ENCODE data around the gene OSGIN1. TPM values are rescaled to one million over a fixed set of nuclear protein-coding genes. Genes with fewer than 3 reads are reported as not detected.

Gene OSGIN1
- polyA plus RNA-seq, 1 experiment = 6.2 TPM

DNA sequence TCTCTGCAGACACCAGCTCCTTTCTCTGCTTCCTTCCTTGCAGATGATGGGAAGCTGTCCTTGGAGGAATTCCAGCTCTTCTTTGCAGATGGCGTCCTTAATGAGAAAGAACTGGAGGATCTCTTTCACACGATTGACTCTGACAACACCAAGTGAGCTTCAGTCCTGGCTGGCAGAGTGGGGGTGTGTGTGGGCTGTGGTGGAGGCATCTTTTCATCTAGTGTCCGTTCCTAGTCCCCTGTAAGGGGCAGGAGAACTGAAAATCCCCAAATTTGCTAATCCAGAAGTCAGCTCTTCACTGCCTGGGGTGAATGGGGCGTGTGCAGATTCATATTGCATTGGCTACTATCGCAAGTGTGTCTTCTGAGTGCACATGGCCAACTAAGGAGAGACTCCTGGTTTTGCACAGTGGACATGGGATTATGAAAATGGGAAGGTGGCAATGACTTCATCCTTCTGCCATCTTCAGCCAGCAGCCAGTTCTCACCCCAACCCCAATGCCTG lies 25.4 kb downstream of the OSGIN1 start:
- ChIA-PET CTCF (interaction anchor here (1.0 to 3.1 kb wide), 4 partner anchors 22 to 107 kb away, joined by 3 to 14 read pairs (median 5); no protein-coding TSS in a partner anchor), POLR2A (no interaction called here)
- H3K27ac ChIP-seq (ENCODE audit: low read depth, low read length) = no peak overlapping the region
- no peak for TF ChIP-seq CTCF (IDR thresholded peaks at IDR 0.05; ENCODE audit: low read depth, low read length)
- peaks cover 13% of the 10 kb centered on the region for H3K9me3 ChIP-seq (ENCODE audit: control insufficient read depth, insufficient read depth, low read length)
- H3K27me3 ChIP-seq (ENCODE audit: control insufficient read depth, insufficient read depth, low read length) = peaks cover 22% of the 10 kb centered on the region
- DNase-seq (ENCODE audit: low read depth, low spot score) = no peak
- no peak overlapping the region for H3K4me3 ChIP-seq (ENCODE audit: low read depth, low read length)

GRCh38 chr16:83979441-83979840 lies 26.4 kb downstream of the OSGIN1 start:
- H3K9me3 ChIP-seq (ENCODE audit: control insufficient read depth, insufficient read depth, low read length) = peaks cover 13% of the 10 kb centered on the region
- H3K27ac ChIP-seq (ENCODE audit: low read depth, low read length) = no peak overlapping the region
- ChIA-PET CTCF (interaction anchor here (3.1 kb wide), 1 partner anchor 86 kb away, joined by 14 read pairs; no protein-coding TSS in a partner anchor), POLR2A (no interaction called here)
- DNase-seq (ENCODE audit: low read depth, low spot score) = no peak
- H3K4me3 ChIP-seq (ENCODE audit: low read depth, low read length) = no peak overlapping the region
- H3K27me3 ChIP-seq (ENCODE audit: control insufficient read depth, insufficient read depth, low read length) = peaks cover 22% of the 10 kb centered on the region
- no peak for TF ChIP-seq CTCF (IDR thresholded peaks at IDR 0.05; ENCODE audit: low read depth, low read length)

DNA sequence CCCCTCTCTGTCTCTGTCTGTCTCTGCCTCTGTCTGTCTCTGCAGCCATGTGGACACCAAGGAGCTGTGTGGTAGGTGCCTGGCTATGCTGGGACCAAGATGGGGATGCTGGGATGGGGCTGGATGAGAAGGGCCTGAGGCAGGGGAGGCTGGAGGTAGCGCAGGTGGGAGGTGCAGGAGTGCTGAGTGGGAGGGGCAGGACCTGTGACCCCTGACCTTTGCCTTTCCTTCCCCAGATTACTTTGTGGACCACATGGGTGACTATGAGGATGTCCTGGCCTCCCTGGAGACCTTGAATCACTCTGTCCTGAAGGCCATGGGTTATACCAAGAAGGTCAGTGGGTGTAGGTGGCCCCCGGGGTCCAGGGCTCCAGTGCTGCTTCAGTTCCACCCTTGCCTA lies 27.8 kb downstream of the OSGIN1 start:
- ChIA-PET POLR2A (no interaction called here), CTCF (no interaction called here)
- H3K27me3 ChIP-seq (ENCODE audit: control insufficient read depth, insufficient read depth, low read length) = peaks cover 25% of the 10 kb centered on the region
- H3K27ac ChIP-seq (ENCODE audit: low read depth, low read length) = no peak overlapping the region
- DNase-seq (ENCODE audit: low read depth, low spot score) = no peak
- peaks cover 13% of the 10 kb centered on the region for H3K9me3 ChIP-seq (ENCODE audit: control insufficient read depth, insufficient read depth, low read length)
- no peak for TF ChIP-seq CTCF (IDR thresholded peaks at IDR 0.05; ENCODE audit: low read depth, low read length)
- no peak overlapping the region for H3K4me3 ChIP-seq (ENCODE audit: low read depth, low read length)

DNA sequence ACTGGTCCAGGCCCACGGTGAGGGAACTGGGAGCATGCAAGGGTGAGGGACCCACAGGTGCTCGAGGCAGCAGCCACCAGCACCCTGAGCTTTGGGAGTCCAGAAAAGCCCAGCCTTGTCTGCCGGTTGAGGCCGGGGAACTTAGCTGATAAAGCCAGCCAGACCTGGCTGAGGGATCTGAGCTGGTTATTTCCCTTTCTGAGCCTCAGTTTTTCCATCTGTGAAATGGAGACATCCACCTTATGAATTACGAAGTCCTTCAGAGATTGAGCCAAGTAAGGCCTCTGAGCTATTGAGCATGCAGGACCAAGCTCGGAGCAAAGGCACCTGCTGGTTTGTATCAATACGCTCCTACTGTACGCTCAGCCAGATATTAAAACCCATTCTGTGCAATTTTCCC lies 28.8 kb downstream of the OSGIN1 start:
- ChIA-PET POLR2A (no interaction called here), CTCF (no interaction called here)
- no peak for TF ChIP-seq CTCF (IDR thresholded peaks at IDR 0.05; ENCODE audit: low read depth, low read length)
- H3K9me3 ChIP-seq (ENCODE audit: control insufficient read depth, insufficient read depth, low read length) = peaks cover 13% of the 10 kb centered on the region
- H3K4me3 ChIP-seq (ENCODE audit: low read depth, low read length) = no peak overlapping the region
- DNase-seq (ENCODE audit: low read depth, low spot score) = no peak
- peaks cover 30% of the 10 kb centered on the region for H3K27me3 ChIP-seq (ENCODE audit: control insufficient read depth, insufficient read depth, low read length)
- no peak overlapping the region for H3K27ac ChIP-seq (ENCODE audit: low read depth, low read length)

DNA sequence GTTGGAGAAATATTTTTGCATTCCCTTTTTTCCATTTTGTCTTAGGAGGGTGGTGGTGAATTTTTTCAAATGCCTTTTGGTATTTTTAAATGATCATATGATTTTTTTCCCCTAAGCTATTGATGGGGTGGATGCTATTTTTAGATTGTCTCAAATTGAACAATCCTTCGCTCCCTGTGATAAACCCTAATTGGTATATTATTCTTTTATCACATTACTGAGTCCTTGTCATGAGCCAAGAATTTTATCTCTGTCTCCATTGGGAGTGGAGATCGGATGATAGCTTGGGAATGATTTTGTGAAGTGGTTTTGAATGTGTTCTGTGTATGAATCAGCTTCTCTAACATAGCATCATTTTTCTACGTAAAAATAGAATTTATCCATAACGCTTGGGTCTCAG lies 30.5 kb downstream of the OSGIN1 start:
- ChIA-PET POLR2A (no interaction called here), CTCF (interaction anchor here (0.7 kb wide), 2 partner anchors 27 to 80 kb away, joined by 3 to 4 read pairs; no protein-coding TSS in a partner anchor)
- DNase-seq (ENCODE audit: low read depth, low spot score) = no peak

More for the DNA sequence above, 30.5 kb downstream of the OSGIN1 start:
- H3K9me3 ChIP-seq (ENCODE audit: control insufficient read depth, insufficient read depth, low read length) = peaks cover 3% of the 10 kb centered on the region
- no peak overlapping the region for H3K27ac ChIP-seq (ENCODE audit: low read depth, low read length)
- H3K27me3 ChIP-seq (ENCODE audit: control insufficient read depth, insufficient read depth, low read length) = peaks cover 27% of the 10 kb centered on the region
- no peak for TF ChIP-seq CTCF (IDR thresholded peaks at IDR 0.05; ENCODE audit: low read depth, low read length)
- H3K4me3 ChIP-seq (ENCODE audit: low read depth, low read length) = no peak overlapping the region
